Endothelial cell of hepatic sinusoid (primary cell): Measurements from ENCODE around the gene GPR132.

Experiments used
- in situ Hi-C: cut with HindIII; loops from 2 replicates; pipeline ENCODE4 v1.10.0; 2017; ENCODE audit warnings: low sequenced_read_pairs

The GPR132 gene

DNA sequence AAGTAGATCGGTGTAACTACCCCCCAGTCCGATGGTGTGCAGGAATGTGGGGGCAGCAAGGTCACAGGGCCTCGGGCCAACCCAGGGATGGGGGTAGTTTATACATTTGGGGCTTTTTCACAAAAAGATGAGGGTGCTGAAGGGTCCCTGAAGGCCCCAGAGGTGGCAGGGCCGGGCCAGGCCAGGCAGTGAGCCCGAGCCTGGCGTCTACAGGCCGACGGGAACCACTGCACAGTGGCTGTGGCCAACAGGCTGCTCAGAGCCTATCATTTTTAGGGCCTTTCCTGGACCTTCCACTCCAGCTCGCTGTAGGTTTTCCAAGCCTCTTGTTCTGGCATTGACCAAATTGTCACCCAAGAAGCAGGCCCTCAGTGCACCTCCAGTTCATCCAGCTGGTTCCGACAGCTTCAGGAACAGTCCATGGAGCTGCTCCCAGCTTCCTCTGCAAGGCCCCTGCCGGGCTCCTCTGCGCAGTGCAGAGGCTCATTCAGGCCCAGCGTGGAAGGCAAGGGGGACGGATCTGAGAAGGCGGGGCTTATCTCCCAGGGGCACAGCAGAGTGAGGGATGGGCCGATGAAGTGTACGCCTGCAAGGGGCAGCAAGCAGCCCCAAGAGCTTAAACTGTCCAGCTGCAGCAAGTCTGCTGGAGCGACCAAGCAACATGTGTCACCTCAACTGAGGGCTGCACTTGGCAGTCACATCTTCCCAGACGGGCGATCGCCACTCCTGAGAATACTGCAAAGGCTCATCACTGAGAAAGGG lies 58.2 kb downstream of the GPR132 start:
- in situ Hi-C loops = no loop called here

DNA sequence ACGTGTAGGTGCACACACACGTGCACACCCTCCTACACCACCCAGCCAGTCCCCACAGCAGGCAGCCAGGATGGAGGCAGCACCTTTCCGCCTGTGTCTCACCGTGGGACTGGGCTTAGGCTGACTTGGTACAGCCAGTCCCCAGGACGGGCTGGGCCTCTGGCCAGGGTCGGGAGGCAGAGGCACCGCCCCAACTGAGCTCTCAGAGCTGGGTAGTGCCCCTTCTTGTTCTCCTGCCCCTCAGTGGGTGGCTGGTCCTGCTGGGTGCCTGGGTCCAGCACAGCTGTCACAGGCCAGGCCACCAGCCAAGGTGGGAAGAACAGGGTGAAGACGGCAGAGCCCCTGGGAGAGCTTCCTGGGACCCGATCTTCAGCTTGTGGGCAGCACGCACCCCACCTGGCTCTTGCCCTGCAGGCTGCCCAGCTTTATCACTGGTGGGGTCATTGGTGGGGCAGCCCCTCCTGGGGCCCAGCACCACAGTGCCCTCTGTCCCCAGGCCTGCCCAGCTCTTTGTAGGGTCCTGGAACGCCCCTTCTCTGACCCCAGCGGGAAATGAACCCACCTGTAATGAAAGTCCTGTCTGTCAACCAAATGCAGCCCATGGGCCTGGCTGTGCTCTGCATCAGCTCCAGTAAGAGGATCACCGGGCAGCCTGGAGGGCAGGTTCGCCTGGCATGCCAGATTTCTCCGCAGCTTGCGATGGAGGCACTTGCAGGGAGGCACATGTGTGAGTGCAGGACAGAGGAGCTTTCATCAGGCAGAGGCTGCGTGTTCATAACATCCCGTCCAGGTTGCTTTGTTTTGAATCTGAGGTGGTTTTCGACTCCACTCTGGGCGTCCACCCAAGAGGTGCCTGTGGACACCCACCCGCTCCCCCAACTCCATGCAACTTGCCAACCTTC lies 59.0 kb downstream of the GPR132 start:
- in situ Hi-C loops = no loop called here

DNA sequence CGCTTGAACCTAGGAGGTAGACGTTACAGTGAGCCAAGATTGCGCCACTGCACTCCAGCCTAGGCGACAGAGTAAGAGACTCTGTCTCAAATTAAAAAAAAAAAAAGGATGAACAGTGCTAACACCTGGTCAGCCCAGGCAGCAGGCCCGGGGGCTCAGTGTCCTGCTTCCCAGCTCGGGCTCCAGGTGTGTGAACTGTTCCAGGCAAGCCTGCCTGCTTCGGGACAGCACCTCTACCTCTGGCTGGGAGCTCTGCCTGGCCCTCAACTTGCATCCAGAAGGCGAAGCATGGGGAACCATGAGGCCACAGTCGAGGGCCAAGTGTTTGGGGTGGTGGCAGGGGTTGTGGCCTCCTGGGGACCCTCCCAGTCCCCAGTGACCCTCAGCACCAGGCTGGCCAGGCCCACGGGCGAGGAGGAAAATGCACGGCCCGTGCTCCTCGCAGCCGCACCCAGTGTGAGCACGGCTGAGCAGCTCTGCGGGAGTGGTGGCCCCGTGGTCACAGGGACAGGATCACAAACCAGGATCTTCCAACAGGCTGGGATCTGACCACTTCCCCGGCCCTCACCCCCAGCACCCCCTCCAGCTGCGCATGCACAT lies 59.8 kb downstream of the GPR132 start:
- in situ Hi-C loops = no loop called here
